ENCODE results near the gene SLC22A23. TPM values are rescaled to one million over a fixed set of nuclear protein-coding genes. Genes with fewer than 3 reads are reported as not detected.

SLC22A23 gene
- total and polyA plus RNA-seq, 2 donors (not counting 1 experiment from before 2014, with no cell fraction given) = 0.18 to 1.4 TPM

DNA sequence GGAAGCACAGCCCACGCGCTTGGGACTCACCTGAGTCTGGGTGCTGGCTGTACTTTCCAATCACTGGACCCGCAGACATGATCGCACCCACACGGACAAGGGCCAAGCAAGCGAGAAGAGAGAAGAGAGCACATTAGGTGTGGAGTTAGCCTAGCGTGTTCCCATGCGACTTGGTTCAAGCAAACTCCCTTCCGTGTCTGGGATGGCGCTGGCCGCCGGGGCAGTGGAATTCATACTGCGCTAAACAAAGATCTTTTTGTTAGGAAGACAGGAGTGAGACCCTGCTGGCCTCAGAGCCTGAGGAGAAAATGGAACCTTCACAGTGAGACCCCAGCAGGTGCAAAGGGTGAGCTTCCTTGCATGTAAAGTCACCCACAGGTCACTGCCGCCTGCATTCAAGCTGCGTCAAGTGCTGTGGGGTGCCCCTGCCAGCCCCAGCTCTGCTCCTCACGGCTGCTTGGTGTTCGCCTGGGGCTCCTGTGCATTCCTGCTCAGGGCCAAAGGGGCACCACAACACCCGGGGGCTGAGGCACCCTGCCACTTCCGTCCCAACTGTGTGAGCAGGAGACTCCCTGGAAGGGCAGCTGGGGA lies 171.7 kb downstream of the SLC22A23 start:
- intact Hi-C loops (cut with micrococcal nuclease) = no loop called here
- POLR2A ChIA-PET = no interaction called here

DNA sequence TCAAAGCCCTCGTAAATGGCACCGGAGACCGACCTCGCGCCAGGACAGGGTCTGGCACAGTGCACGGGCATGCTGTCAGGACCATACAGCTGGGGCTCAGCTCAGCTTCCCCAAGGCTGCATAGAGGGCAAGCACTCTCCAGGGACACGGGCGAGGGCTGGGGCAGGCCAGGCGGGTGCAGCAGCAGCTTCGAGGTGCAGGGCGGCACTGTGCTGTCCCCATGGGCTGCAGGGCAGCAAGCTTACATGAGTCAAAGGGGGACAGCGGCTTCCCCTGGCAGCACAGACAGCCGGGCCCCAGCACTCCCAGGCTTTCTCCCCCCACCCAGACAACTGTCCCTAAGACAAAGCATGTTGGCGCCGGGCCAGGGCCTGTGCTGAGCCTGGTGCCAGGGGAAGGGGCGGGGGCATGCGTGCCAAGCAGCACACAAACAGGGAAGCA lies 172.4 kb downstream of the SLC22A23 start:
- Mint-ChIP-seq H3K4me1 (peaks cover 2% of the 10 kb centered on the region), H3K4me3 (no peak overlapping the region), H3K27ac (no peak overlapping the region), H3K9me3 (ENCODE audit: insufficient read depth) (no peaks in the 10 kb centered on the region), H3K27me3 (no peaks in the 10 kb centered on the region)
- Histone ChIP-seq H3K4me3 (ENCODE audit: control extremely low read depth in 1 of 5, extremely low read depth in 1 of 5, insufficient read depth in 1 of 5, low read depth in 2 of 5, low read length in 4 of 5) (no peak overlapping the region), H3K9ac (ENCODE audit: low read length) (no peak overlapping the region), H3K27ac (ENCODE audit: low read length in 2 of 2) (no peak overlapping the region), H4K20me1 (ENCODE audit: control insufficient read depth, insufficient read depth, low read length, poor library complexity, severe bottlenecking) (peaks cover 9% of the 10 kb centered on the region), H3K27me3 (replicated peaks in 1 of 4; ENCODE audit: control extremely low read depth in 1 of 4, control insufficient read depth in 3 of 4, insufficient read depth in 4 of 4, low read length in 3 of 4) (no peaks in the 10 kb centered on the region), H3K4me2 (replicated peaks; ENCODE audit: low read depth, low read length, poor library complexity, severe bottlenecking) (no peak overlapping the region), H3K79me2 (ENCODE audit: control insufficient read depth, insufficient read depth, low read length) (no peaks in the 10 kb centered on the region), H3K9me3 (ENCODE audit: control extremely low read depth in 1 of 3, control insufficient read depth in 2 of 3, insufficient read depth in 1 of 3, low read length in 2 of 3) (no peaks in the 10 kb centered on the region), H2AFZ (ENCODE audit: insufficient read depth, low read depth, low read length, poor library complexity, severe bottlenecking) (no peak overlapping the region), H3K36me3 (replicated peaks in 1 of 2; ENCODE audit: control extremely low read depth in 1 of 2, control insufficient read depth in 1 of 2, extremely low read depth in 1 of 2, insufficient read depth in 2 of 2, low read length in 1 of 2) (no peaks in the 10 kb centered on the region), H3K4me1 (ENCODE audit: control insufficient read depth in 2 of 2, insufficient read depth in 2 of 2, low read length in 2 of 2) (peaks cover 0 to 3% of the 10 kb centered on the region in 2 donors)
- ChIA-PET POLR2A (no interaction called here), CTCF (interaction anchor here (1.6 to 14.3 kb wide), 2 partner anchors 169 to 447 kb away, joined by 3 to 269 read pairs; no protein-coding TSS in a partner anchor)
- WGBS (ENCODE audit: insufficient coverage) = 92% methylated on average over 16 of the region's 17 CpGs
- DNase-seq (no peak), ATAC-seq (ENCODE audit: low read depth) (no peak)
- intact Hi-C loops (cut with micrococcal nuclease) = no loop called here
- TF ChIP-seq EZH2 (IDR thresholded peaks at IDR 0.05; ENCODE audit: borderline replicate concordance, insufficient read depth, low read depth, low read length, poor library complexity, severe bottlenecking) = no peak
- TF ChIP-seq, protein P1, sequence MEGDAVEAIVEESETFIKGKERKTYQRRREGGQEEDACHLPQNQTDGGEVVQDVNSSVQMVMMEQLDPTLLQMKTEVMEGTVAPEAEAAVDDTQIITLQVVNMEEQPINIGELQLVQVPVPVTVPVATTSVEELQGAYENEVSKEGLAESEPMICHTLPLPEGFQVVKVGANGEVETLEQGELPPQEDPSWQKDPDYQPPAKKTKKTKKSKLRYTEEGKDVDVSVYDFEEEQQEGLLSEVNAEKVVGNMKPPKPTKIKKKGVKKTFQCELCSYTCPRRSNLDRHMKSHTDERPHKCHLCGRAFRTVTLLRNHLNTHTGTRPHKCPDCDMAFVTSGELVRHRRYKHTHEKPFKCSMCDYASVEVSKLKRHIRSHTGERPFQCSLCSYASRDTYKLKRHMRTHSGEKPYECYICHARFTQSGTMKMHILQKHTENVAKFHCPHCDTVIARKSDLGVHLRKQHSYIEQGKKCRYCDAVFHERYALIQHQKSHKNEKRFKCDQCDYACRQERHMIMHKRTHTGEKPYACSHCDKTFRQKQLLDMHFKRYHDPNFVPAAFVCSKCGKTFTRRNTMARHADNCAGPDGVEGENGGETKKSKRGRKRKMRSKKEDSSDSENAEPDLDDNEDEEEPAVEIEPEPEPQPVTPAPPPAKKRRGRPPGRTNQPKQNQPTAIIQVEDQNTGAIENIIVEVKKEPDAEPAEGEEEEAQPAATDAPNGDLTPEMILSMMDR (IDR thresholded peaks at IDR 0.05) = no peak

More for the DNA sequence above, 171.7 kb downstream of the SLC22A23 start:
- Histone ChIP-seq H3K36me3 (replicated peaks in 1 of 2; ENCODE audit: control extremely low read depth in 1 of 2, control insufficient read depth in 1 of 2, extremely low read depth in 1 of 2, insufficient read depth in 2 of 2, low read length in 1 of 2) (no peaks in the 10 kb centered on the region), H4K20me1 (ENCODE audit: control insufficient read depth, insufficient read depth, low read length, poor library complexity, severe bottlenecking) (peaks cover 5% of the 10 kb centered on the region), H3K27ac (ENCODE audit: low read length in 2 of 2) (no peak overlapping the region), H3K9me3 (ENCODE audit: control extremely low read depth in 1 of 3, control insufficient read depth in 2 of 3, insufficient read depth in 1 of 3, low read length in 2 of 3) (no peaks in the 10 kb centered on the region), H3K27me3 (replicated peaks in 1 of 4; ENCODE audit: control extremely low read depth in 1 of 4, control insufficient read depth in 3 of 4, insufficient read depth in 4 of 4, low read length in 3 of 4) (no peaks in the 10 kb centered on the region), H3K4me2 (replicated peaks; ENCODE audit: low read depth, low read length, poor library complexity, severe bottlenecking) (no peak overlapping the region), H3K79me2 (ENCODE audit: control insufficient read depth, insufficient read depth, low read length) (no peaks in the 10 kb centered on the region), H3K4me1 (ENCODE audit: control insufficient read depth in 2 of 2, insufficient read depth in 2 of 2, low read length in 2 of 2) (no peaks in the 10 kb centered on the region), H3K9ac (ENCODE audit: low read length) (no peak overlapping the region), H3K4me3 (ENCODE audit: control extremely low read depth in 1 of 5, extremely low read depth in 1 of 5, insufficient read depth in 1 of 5, low read depth in 2 of 5, low read length in 4 of 5) (no peak overlapping the region), H2AFZ (ENCODE audit: insufficient read depth, low read depth, low read length, poor library complexity, severe bottlenecking) (no peak overlapping the region)
- Mint-ChIP-seq H3K4me3 (no peak overlapping the region), H3K9me3 (ENCODE audit: insufficient read depth) (no peaks in the 10 kb centered on the region), H3K4me1 (no peaks in the 10 kb centered on the region), H3K27me3 (no peaks in the 10 kb centered on the region), H3K27ac (no peak overlapping the region)
- no peak for TF ChIP-seq EZH2 (IDR thresholded peaks at IDR 0.05; ENCODE audit: borderline replicate concordance, insufficient read depth, low read depth, low read length, poor library complexity, severe bottlenecking)
- TF ChIP-seq, protein P1 (IDR thresholded peaks at IDR 0.05) = no peak
- 97% methylated on average over 19 of the region's 19 CpGs for WGBS (ENCODE audit: insufficient coverage)
- CTCF ChIA-PET = interaction anchor here (1.6 to 14.3 kb wide), 2 partner anchors 168 to 447 kb away, joined by 3 to 269 read pairs; no protein-coding TSS in a partner anchor
- no peak for DNase-seq
- ATAC-seq (ENCODE audit: low read depth) = no peak
